Vagina (tissue), 2 donors: Measurements from ENCODE around the gene CARD11.

ENCODE experiments used
- POLR2A ChIP-seq, 2 donors: fragments of 450-650 bp; IDR thresholded peaks; one replicate each; pipeline ENCODE4 v1.6.1; 2017; ENCODE audit warnings: antibody characterized with exemption in 2 of 2, mild to moderate bottlenecking in 2 of 2, moderate library complexity in 2 of 2
- POLR2AphosphoS5 ChIP-seq, 2 donors: sonication (generic); formaldehyde crosslinking; IDR thresholded peaks; one replicate each; pipeline ENCODE4 v1.9.0; 2017; ENCODE audit warnings: antibody characterized with exemption in 2 of 2, mild to moderate bottlenecking in 2 of 2, low read depth in 1 of 2; ENCODE audit not compliant: insufficient read depth in 1 of 2

DNA sequence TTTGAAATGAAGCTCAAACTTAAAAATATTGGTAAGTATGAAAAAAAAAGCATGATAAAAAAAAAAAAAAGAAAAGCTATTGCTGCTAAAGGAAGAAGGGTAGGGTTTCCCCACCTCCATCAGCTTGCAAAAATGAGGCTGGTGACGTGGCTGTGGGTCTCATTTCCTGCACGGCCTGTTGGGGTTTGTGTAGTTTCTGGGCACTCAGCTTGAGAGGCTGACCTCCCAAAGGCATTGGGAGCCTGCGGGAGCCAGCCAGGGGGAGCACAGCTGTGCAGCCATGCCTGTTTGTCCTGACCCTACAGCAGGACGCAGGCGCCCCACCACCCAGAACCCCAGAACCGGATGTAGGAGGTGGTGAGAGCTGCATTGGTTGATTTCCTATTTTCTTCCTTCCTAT is 48.8 kb upstream of the CARD11 start:
- TF ChIP-seq POLR2A (IDR thresholded peaks at IDR 0.05) (no peak), POLR2AphosphoS5 (IDR thresholded peaks at IDR 0.05; ENCODE audit: insufficient read depth in 1 of 2, low read depth in 1 of 2) (peak in 1 of 2 donors; percentile 44)
